GM12892 (cell line): Measurements from ENCODE around the gene CHSY1.
A peak's percentile ranks its signal among the peaks of the same experiment; 100 is the strongest.
"Not testable (repeated sequence)": the region's sequence is repeated elsewhere in the genome, so short reads cannot be mapped to it uniquely, and the experiment has no call there.

Experiments
- DNase-seq: peaks from one replicate; pipeline ENCODE4 v3.0.0; 2011; ENCODE audit not compliant: insufficient read length
- FAIRE-seq: peaks from 2 replicates; lab custom pipeline; 2011; peaks lifted over from hg19 to GRCh38; lab: Jason Lieb, UNC
- POLR2A ChIP-seq: IDR thresholded peaks from 2 replicates; pipeline ENCODE4 v1.6.1; 2011; ENCODE audit warnings: low read depth, low read length, control low read depth
- POLR2AphosphoS5 ChIP-seq: IDR thresholded peaks from 2 replicates; pipeline ENCODE4 v1.6.1; 2011; ENCODE audit warnings: low read depth, low read length, control low read depth
- TAF1 ChIP-seq: IDR thresholded peaks from 2 replicates; pipeline ENCODE4 v1.6.1; 2011; ENCODE audit warnings: low read depth, mild to moderate bottlenecking, control low read depth, low read length, borderline replicate concordance

CHSY1 gene

DNA sequence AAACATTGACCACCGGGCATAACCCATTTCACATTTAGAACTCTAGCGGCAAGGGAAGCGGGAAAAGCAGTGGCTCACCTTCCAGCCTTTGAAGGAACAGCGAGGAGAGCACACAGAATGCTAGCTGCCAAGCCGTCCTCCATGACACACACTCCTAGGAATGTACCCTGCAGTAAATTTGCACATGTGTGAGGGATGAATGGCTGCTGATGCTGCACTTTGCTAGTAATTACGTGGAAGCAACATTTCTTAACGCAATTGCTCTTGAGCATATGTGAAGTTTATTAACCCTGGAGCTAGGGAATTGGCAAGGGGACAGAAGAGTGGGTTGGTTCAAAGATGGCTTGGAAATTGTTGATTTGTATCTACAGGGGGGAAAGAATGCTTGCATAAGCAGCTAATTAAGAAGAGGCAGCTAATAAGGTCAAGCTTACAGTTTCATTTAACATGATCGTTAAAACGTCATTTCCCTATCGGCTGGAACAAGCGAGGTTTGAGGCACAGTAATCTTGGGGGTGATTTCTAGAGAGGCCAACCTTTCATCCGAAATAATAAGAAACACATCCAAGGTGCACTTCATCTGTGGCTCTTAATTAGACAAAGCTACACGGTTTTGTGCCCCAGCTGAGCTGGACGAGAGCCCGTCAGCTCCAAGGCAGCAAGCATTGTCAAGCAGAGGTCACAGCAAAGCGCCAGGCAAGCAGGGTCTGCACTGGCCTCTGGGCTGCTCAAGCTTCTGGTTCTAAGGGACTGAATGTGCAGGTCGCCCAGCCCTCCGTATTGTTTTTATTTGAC lies 123.4 kb downstream of the CHSY1 start:
- TF ChIP-seq POLR2AphosphoS5 (no peak), TAF1 (no peak), POLR2A (no peak)
- no peak for DNase-seq
- no peak for FAIRE-seq

DNA sequence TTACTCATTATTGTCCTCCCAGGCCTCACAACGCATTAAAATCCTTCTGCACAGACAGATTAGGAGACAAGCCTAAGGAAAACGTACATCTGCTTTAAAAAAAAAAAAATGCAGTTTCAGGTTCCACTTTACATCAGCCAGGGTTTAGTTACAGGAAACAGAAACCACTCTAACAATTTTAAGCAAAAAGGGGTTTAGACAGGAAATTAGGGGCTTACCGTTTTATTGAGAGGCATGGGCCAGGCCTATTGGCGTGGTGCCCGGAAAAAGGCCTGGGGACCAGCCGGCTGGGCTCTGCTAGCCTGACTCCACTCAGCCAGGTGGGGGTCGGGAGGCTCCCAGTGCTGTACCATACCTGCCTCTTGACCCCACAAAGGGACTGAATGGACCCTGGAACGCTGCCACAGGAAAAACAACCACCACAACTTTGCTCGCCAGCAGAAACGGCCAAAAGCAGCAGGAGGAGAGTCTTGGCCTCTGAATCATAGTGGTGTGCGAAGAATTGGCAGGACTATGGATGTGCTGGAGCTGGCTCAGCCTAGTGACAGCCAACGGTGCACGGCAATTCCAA lies 124.3 kb downstream of the CHSY1 start:
- peak; percentile 54 for DNase-seq
- peak; percentile 27 for FAIRE-seq
- no peak for TF ChIP-seq TAF1
- TF ChIP-seq POLR2A = no peak
- TF ChIP-seq POLR2AphosphoS5 = no peak; the same call in 1 of the 2 replicates

DNA sequence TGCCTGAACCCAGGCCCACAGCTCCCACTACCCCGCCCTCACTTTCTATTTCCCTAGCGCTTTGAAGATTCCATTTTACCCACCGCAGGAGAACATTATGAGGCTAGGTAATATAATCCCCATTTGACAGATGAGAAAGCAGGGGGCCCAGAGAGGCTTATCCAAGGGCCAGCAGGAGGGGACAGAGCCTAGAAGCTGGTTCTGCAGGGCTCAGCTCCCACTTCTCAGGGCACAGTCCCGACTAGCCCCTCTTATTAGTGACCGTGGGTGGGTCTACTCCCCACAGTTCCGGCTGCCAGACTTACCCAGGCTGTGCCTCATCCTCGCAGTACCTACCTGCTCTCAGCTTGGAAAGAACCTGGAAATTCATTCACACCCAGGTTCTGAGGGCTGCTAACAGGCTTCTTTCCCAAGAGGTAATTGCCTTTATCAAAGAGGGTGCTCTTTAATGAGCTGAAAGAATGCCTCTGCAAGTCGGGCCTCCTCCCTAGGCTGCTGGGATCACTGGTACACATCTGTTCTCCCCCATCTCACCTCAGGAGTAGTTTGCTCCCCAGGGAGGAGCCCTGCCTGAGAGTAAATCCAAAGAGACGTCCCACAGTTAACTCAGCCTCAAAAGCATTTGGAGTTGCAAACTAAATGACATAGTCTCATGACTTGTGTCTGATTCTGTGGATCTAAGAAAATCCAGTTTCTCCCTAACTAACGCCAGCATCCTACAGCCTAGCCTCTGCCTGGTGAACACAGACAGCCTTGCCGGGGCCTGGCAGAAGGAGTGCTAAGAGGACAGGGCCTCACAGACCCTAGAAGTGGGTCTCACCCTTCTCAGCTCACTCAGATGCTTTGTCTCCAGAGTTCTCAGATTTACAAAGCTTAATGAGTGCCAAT lies 125.0 kb downstream of the CHSY1 start:
- TF ChIP-seq POLR2AphosphoS5 (no peak), POLR2A (no peak), TAF1 (no peak)

DNA sequence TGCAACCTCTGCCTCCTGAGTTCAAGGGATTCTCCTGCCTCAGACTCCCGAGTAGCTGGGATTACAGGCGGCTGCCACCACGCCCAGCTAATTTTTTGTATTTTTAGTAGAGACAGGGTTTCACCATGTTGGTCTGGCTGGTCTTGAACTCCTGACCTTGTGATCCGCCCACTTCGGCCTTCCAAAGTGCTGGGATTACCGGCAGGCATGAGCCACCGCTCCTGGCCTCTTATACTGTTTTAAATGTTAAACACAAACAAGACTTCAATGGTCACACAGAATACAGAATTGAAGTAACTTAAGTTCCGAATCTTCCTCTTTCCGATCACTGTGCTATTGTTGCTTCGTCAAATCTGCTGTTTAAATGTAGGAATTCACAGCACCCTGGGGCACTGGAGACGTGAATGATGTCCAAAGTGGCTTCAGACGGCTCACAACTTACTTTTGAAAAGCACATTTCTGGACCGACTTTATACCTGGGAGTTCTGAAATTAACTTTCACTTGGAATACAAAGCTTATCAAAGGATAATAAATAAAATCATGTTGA lies 125.9 kb downstream of the CHSY1 start:
- FAIRE-seq, DNase-seq: not testable (repeated sequence)

More for the DNA sequence above, 125.0 kb downstream of the CHSY1 start:
- FAIRE-seq (peak; percentile 36), DNase-seq (no peak)
